ENCODE results near the gene DUSP9.

DNA sequence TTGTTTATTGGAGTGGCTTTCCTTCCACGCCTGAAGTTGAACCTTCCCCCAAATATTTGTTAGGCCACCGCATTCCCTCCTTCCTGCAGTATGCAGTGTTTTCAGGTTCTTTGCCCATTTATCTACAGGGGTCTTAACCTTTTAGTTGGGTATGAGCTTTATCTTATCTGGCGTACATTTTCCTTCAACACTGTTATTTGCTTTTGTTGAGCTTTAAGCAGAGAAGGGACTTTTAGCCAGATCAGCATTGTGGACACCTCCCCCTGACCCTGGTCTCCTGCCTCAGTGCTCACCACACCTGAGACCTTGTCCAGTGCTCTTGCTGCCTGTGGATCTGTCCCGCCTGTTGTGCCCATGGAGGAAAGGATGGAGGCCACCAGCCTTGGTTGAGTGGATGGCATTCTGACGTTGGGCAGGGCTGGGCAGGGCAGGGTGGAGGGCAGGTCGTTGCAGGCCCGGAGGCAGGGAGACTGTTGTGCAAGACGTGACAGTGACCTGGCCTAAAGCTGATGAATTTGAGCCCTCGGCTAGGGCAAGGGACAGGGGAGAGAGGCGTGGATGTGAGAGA, 998 bp upstream of the DUSP9 start:
- TF ChIP-seq, protein P1, sequence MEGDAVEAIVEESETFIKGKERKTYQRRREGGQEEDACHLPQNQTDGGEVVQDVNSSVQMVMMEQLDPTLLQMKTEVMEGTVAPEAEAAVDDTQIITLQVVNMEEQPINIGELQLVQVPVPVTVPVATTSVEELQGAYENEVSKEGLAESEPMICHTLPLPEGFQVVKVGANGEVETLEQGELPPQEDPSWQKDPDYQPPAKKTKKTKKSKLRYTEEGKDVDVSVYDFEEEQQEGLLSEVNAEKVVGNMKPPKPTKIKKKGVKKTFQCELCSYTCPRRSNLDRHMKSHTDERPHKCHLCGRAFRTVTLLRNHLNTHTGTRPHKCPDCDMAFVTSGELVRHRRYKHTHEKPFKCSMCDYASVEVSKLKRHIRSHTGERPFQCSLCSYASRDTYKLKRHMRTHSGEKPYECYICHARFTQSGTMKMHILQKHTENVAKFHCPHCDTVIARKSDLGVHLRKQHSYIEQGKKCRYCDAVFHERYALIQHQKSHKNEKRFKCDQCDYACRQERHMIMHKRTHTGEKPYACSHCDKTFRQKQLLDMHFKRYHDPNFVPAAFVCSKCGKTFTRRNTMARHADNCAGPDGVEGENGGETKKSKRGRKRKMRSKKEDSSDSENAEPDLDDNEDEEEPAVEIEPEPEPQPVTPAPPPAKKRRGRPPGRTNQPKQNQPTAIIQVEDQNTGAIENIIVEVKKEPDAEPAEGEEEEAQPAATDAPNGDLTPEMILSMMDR (IDR thresholded peaks at IDR 0.05; ENCODE audit: insufficient read depth, low read depth, low read length), result no peak
- no peak for TF ChIP-seq EZH2 (IDR thresholded peaks at IDR 0.05; ENCODE audit: insufficient read depth, low read length)

Measured in astrocyte (in vitro differentiated cells and primary cell).